Stimulated activated CD4-positive, alpha-beta T cell treated with anti-CD3 and anti-CD28 coated beads, TNF-alpha, amount 100 ng/mL, for 24 hours (primary cell): ENCODE data around the gene PRR5L.
A peak's percentile ranks its signal among the peaks of the same experiment; 100 is the strongest.

Experiments used
- DNase-seq, 3 experiments: peaks; one replicate each; pipeline ENCODE4 v3.0.0-alpha.2; 2020; ENCODE audit warnings: low read depth in 3 of 3

PRR5L gene

GRCh38 chr11:36376888-36377758 is 81.0 kb downstream of the PRR5L start:
- peak; percentile 9 to 52 (median 16) for DNase-seq

- no peak for DNase-seq
Measured at GRCh38 chr11:36377759-36378564, 81.9 kb downstream of the PRR5L start.

- no peak for DNase-seq
Measured at GRCh38 chr11:36379653-36380052, 83.6 kb downstream of the PRR5L start.

GRCh38 chr11:36380296-36381014 is 84.4 kb downstream of the PRR5L start:
- no peak for DNase-seq

GRCh38 chr11:36381015-36381360 is 84.9 kb downstream of the PRR5L start:
- DNase-seq, result no peak

GRCh38 chr11:36383195-36383594 is 87.1 kb downstream of the PRR5L start:
- no peak for DNase-seq

- no peak for DNase-seq
Measured at GRCh38 chr11:36385121-36385970, 89.3 kb downstream of the PRR5L start.

GRCh38 chr11:36386411-36386810 is 90.3 kb downstream of the PRR5L start:
- DNase-seq, result no peak

- no peak for DNase-seq
Measured at GRCh38 chr11:36388071-36388470, 92.0 kb downstream of the PRR5L start.

- DNase-seq, result no peak
Measured at GRCh38 chr11:36388951-36389350, 92.9 kb downstream of the PRR5L start.

- DNase-seq, result no peak
Measured at GRCh38 chr11:36389811-36390210, 93.7 kb downstream of the PRR5L start.

GRCh38 chr11:36390963-36391471 is 94.9 kb downstream of the PRR5L start:
- DNase-seq, result no peak

GRCh38 chr11:36392196-36392595 is 96.1 kb downstream of the PRR5L start:
- no peak for DNase-seq

- DNase-seq, result no peak
Measured at GRCh38 chr11:36394056-36394455, 98.0 kb downstream of the PRR5L start.

GRCh38 chr11:36394926-36395325 is 98.8 kb downstream of the PRR5L start:
- no peak for DNase-seq

GRCh38 chr11:36395978-36396736 is 100.1 kb downstream of the PRR5L start:
- DNase-seq, result no peak

GRCh38 chr11:36398231-36398953 is 102.3 kb downstream of the PRR5L start:
- DNase-seq, result no peak

- no peak for DNase-seq
Measured at GRCh38 chr11:36399236-36399635, 103.1 kb downstream of the PRR5L start.

GRCh38 chr11:36399745-36400144 is 103.7 kb downstream of the PRR5L start:
- DNase-seq, result no peak
